ENCODE measurements around the gene OOSP4A.
"Not testable (repeated sequence)": the region's sequence is repeated elsewhere in the genome, so short reads cannot be mapped to it uniquely, and the experiment has no call there.

Gene OOSP4A

GRCh38 chr11:59981106-59981770 is 17.4 kb downstream of the OOSP4A start:
- no peak for DNase-seq (ENCODE audit: low read depth)

DNA sequence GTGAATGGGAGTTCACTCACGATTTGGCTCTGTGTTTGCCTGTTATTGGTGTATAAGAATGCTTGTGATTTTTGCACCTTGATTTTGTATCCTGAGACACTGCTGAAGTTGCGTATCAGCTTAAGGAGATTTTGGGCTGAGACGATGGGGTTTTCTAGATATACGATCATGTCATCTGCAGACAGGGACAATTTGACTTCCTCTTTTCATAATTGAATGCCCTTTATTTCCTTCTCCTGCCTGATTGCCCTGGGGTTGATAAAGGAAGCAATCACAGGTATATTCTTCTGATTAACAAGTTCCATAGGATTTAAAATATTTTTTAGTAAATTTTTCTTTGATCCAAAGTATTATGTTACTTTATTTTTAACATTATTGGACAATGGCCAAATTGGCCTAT is 18.2 kb downstream of the OOSP4A start:
- not testable (repeated sequence) for DNase-seq (ENCODE audit: low read depth)

DNA sequence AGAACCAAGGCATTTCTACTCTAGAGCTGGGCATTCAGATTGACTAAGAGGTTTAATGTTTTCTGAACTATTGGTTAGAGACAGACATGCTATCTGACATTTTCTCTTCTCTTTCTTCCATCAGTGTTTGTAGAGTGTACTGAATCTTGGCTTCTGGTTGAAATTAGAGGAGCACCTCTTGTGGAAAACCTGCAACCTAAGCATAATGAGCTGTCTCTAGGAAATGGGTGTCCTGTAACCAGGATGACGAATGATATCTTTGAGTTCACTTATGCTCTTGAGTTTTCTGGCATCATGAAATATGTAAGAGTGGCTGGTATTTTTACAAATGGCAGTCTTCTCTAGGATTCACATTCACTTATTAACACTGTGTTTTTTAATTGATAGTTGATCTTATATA is 19.4 kb downstream of the OOSP4A start:
- DNase-seq (ENCODE audit: low read depth), result no peak

DNA sequence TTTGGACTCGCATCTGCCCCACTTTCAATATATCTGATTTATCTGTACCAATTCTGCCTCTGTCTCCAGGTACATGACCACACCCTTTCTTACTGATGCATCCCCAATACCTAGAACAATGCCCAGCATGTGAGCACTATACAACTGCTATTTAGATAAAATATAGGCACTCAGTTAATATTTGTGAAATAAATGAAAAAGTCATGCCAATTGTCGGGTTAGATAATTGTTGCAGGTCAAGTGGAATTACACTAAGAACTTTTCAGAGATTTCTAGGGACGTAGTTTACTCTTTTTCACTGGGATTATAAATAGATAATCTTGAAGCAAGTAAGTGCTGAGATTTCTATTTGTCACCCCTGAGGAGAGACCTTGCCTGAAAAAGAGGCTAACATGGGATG is 20.5 kb downstream of the OOSP4A start:
- DNase-seq (ENCODE audit: low read depth), result no peak

DNA sequence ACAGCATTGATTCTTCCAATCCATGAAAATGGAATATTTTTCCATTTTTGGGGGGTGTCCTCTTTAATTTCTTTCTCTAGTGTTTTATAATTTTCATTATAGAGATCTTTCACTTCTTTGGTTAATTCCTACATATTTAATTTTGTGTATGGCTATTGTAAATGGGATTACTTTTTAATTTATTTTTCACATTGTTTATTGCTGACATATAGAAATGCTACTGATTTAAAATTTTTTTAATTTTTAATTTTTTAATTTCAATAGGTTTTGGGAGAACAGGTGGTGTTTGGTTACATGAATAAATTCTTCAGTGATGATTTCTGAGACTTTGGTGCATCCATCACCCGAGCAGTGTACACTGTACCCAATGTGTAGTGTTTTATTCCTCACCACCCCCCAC is 26.6 kb downstream of the OOSP4A start:
- no peak for DNase-seq (ENCODE audit: low read depth)

- no peak for DNase-seq (ENCODE audit: low read depth)
Observed at GRCh38 chr11:59992425-59992824, 28.6 kb downstream of the OOSP4A start.

DNA sequence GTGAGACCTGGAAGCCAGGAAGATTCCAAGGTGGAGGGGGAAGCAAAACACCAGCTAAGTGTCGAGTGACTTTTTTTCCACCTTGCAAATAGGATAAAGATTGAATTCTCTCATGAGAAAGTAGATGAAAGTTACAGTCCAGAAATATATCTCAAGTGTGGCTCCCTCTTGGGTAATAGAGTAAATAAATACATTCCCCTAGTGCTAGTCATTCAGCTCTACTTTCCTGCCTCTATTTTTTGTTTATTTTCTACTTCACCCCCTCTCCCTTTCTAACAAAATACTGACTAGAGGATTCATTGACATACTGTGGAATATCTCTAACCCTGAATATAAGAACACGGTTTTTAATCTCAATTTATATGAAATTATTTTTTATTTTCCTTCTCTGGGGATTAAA is 34.0 kb downstream of the OOSP4A start:
- no peak for DNase-seq (ENCODE audit: low read depth)

- no peak for DNase-seq (ENCODE audit: low read depth)
Observed at GRCh38 chr11:59999691-60000090, 35.9 kb downstream of the OOSP4A start.

DNA sequence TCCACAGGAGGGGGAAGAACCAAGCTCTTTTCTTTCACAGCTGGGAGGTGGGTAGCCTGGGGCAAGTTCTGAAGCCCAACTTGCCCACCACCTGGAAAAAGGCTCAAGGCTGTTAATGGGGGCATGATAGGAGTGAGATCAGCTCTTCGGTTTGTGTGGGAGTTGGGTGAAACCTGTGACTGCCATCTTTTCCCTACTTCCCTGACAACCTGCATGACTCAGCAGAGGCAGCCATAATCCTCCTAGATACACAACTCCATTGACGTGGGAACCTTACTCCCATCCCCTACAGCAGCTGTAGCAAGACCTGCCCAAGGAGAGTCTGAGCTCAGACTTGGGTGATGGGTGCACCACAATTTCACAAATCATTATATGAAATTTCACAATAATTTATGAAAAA is 39.9 kb downstream of the OOSP4A start:
- no peak for DNase-seq (ENCODE audit: low read depth)

DNA sequence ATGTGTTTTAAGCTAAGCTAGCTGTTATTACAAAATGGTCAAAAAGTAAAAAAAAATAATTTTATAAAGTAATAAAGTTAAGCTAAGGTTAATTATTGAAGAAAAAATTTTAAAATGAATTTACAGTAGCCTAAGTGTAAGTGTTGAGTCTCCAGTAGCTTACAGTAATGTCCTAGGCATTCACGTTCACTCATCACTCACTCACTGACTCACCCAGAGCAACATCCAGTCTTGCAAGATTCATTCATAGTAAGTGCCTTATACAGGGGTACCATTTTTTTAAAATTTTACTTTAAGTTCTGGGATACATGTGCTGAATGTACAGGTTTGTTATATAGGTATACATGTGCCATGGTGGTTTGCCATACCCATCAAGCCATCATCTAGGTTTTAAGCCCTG is 41.5 kb downstream of the OOSP4A start:
- no peak for DNase-seq (ENCODE audit: low read depth)

- no peak for DNase-seq (ENCODE audit: low read depth)
Observed at GRCh38 chr11:60016881-60017280, 53.0 kb downstream of the OOSP4A start, which contains the start of gene OOSP4B. Gene OOSP4B (plus strand): TSS chr11:60017181.

- no peak for DNase-seq (ENCODE audit: low read depth)
Observed at GRCh38 chr11:60018058-60018457, 54.2 kb downstream of the OOSP4A start.
